GM19023 (cell line): ENCODE data around the gene POLD1.
A peak's percentile ranks its signal among the peaks of the same experiment; 100 is the strongest.
"Not testable (repeated sequence)": the region's sequence is repeated elsewhere in the genome, so short reads cannot be mapped to it uniquely, and the experiment has no call there.

Source experiments
- ATAC-seq: cut with Tn5 transposase; IDR thresholded peaks from one replicate; pipeline ENCODE4 v1.9.1; 2021; ENCODE audit warnings: mild to moderate bottlenecking, moderate library complexity; ENCODE audit not compliant: unreplicated experiment

The POLD1 gene

DNA sequence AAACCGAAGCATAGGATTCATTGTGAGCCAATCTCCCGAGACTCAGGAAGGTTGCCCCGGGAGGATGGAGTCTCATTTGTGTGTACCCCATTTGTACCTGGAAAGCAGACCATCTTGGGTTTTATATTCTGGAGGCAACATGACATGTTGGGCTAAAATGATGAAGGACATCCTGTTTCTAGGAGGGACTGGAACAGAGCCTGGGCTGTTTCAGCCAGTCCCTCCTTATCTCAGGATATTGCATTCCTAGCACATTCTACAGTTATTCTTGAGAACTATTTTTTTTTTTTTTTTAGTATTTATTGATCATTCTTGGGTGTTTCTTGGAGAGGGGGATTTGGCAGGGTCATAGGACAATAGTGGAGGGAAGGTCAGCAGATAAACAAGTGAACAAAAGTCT, 6.1 kb downstream of the POLD1 start:
- ATAC-seq: not testable (repeated sequence)

DNA sequence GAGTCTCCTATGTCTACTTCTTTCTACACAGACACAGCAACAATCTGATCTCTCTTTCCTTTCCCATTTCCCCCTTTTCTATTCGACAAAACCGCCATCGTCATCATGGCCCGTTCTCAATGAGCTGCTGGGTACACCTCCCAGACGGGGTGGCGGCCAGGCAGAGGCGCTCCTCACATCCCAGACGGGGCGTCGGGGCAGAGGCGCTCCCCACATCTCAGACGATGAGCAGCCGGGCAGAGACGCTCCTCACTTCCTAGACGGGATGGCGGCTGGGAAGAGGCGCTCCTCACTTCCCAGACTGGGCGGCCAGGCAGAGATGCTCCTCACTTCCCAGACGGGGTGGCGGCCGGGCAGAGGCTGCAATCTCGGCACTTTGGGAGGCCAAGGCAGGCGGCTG, 6.8 kb downstream of the POLD1 start:
- ATAC-seq: not testable (repeated sequence)

DNA sequence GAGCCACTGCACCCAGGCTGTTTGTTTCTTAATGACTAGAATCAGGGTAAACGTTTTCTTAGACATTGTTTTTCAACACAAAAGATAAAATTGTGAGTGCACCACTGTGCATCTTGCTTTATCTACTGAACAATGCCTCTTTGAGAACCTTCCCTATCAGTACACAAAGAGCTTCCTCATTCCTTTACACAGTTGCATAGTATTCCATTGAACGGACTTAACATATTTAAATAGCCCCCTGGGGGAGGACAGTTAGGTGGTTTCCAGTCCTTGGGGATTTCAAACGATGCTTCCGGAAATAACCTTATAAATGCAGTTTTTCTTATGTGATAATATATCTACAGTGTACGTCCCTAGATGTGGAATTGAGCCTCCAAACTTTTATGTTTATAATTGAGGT, 8.6 kb downstream of the POLD1 start:
- ATAC-seq: no peak

DNA sequence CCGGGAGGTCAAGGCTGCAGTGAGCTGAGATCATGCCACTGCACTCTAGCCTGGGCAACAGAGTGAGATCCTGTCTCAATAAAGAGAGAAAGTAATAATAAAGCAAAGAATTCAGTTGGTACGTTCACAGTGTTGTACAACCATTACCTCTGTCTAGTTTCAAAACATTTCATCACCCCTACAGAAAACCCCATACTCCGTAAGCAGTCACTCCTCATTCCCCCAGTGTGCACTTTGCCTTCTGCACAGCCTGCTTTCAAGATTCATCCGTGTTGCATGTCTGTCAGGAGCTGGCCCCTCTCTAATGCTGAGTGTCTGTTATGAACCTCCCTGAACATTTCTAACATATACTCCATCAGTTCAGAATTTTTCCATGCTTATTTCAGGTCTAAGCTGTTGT, 9.4 kb downstream of the POLD1 start:
- no peak for ATAC-seq

DNA sequence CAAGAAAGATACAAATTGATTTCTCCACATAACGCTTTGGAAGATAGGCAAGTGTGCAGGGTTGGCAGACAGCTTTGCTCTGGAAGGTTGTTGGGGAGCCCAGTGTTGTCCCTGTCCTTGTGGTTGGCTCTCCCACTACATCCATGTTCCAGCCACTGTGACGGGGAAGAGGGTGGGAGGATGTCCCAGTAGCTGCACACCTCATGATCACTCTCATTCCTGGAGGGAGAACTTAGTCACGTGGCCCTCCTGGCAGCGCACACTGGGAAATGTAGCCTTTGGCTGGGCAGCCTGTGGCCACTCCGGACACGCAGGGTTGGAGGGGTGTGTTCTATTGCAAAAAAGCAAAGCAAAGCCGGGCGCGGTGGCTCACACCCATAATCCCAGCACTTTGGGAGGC, 9.9 kb downstream of the POLD1 start:
- no peak for ATAC-seq

DNA sequence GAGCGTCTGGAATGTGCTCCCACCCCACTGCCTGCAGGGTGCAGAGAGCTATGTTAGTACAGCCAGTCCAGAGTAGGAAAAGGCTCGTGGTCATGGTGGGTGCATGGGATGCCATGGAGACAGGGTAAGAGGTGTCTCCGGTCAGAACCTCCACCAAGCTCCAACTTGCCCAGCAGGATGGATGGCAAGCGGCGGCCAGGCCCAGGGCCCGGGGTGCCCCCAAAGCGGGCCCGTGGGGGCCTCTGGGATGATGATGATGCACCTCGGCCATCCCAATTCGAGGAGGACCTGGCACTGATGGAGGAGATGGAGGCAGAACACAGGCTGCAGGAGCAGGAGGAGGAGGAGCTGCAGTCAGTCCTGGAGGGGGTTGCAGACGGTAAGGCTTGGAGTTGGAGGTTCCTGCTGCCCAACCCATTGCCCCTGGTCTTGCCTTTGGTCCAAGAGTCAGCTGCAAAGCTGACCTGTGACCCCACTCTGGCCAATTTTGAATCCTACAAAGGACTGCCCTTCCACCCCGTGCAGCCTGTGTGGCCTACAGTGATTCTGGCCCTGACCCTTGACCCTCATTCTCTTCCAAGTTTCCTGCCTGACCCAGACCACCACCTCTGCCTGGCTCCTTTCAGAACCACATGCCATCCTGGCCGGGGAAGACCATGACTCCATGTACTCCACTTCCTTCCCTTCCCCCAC, 14.7 kb downstream of the POLD1 start:
- ATAC-seq: no peak

DNA sequence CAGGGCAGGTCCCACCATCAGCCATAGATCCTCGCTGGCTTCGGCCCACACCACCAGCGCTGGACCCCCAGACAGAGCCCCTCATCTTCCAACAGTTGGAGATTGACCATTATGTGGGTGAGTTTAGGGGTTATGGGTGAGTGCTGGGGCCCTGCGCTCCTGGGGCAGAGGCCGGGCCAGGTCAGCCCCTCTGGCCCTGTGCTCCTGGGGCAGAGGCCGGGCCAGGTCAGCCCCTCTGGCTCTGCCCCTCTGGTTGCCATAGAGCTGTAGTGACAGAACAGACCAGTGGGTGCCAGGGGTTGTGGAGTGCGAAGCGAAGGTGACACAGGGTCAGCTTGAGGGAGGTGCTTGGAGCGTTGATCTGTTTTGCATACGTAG, 15.2 kb downstream of the POLD1 start:
- ATAC-seq: no peak

DNA sequence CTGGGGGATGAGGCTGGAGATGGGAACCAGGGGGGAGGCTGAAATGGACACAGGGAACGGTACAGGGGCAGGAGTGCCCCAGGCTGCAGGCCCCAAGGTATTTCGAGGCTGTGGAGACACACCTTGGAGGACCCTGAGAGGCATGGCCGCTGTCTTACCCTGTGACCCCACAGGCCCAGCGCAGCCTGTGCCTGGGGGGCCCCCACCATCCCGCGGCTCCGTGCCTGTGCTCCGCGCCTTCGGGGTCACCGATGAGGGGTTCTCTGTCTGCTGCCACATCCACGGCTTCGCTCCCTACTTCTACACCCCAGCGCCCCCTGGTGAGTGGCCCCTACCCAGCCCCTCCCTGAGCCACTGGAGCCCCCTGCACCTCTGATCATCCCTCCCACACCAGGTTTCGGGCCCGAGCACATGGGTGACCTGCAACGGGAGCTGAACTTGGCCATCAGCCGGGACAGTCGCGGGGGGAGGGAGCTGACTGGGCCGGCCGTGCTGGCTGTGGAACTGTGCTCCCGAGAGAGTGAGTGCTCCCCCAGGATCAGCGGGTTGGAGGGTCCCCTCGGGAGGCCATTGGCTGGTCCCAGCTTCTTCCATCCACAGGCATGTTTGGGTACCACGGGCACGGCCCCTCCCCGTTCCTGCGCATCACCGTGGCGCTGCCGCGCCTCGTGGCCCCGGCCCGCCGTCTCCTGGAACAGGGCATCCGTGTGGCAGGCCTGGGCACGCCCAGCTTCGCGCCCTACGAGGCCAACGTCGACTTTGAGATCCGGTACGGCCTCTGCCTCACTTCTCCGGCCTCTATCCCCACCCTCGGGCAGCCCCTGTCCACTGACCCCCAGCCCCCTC, 17.7 kb downstream of the POLD1 start:
- ATAC-seq: no peak

DNA sequence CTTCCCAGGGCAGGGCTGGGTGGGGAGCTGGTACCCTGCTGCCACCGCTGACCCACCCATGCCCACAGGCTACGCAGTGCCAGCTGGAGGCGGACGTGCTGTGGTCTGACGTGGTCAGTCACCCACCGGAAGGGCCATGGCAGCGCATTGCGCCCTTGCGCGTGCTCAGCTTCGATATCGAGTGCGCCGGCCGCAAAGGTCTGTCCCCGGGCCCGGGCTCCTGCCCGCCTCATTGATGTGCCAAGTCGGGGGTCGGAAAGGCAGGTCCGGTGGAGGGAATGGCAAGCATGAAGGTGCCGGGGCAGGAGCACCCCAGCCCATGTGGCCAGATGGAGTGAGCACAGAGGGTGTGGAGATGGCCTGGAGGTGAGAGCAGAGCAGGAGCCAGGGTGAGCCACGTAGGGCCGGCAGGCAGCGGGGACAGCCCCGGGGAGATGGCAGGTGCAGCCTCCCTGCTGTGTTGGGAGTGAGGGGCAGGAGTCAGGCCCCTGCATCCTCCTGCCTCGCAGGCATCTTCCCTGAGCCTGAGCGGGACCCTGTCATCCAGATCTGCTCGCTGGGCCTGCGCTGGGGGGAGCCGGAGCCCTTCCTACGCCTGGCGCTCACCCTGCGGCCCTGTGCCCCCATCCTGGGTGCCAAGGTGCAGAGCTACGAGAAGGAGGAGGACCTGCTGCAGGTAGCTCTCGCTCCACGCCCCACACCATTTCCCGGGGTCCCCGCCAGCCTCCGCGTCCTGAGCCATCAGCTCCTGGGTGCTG, 18.6 kb downstream of the POLD1 start:
- ATAC-seq: no peak

DNA sequence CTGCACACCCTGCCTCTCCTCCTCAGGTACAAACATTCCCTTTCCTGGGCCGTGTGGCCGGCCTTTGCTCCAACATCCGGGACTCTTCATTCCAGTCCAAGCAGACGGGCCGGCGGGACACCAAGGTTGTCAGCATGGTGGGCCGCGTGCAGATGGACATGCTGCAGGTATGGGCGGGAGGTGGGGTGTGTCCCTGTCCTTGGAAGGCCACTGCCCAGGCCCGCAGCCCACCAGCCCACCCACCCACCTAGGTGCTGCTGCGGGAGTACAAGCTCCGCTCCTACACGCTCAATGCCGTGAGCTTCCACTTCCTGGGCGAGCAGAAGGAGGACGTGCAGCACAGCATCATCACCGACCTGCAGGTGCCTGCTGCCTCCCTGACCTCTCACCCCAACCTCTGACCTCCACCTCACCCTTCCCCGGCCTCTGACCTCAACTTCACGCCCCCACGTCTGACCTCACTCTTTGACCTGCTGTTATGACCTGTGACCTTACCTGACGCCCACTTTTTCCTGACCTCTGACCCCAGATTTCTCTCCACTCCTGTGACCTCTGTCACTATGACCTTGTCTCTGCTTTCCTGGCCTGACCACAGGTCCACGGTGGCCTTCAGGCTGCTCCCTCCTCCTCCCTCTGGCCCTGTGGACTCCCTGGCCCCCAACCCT, 22.1 kb downstream of the POLD1 start:
- ATAC-seq: no peak

DNA sequence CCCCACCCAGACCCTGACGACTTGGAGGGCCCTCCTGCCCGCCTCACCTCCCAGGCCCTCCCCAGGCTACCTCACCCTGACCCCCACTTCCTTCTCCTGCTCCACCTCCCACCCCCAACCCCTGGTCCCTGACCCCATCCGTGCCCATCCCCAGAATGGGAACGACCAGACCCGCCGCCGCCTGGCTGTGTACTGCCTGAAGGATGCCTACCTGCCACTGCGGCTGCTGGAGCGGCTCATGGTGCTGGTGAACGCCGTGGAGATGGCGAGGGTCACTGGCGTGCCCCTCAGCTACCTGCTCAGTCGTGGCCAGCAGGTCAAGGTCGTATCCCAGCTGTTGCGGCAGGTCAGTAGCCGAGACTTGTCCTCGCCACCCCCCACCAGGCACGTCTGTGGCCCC, 22.7 kb downstream of the POLD1 start:
- no peak for ATAC-seq

DNA sequence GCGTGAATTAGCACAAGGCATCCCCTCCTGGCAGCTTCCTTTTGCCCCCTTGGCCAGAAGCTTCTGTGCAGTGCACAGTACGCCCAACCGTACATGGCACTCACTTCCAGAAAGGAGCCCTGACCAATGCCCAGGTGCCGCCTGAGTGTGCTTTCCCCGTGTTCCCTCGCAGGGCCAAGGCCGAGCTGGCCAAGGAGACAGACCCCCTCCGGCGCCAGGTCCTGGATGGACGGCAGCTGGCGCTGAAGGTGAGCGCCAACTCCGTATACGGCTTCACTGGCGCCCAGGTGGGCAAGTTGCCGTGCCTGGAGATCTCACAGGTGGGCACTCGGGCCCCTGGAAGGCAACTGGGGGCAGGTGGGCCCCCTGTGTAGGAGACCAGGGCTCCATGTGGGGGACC, 25.2 kb downstream of the POLD1 start:
- no peak for ATAC-seq

DNA sequence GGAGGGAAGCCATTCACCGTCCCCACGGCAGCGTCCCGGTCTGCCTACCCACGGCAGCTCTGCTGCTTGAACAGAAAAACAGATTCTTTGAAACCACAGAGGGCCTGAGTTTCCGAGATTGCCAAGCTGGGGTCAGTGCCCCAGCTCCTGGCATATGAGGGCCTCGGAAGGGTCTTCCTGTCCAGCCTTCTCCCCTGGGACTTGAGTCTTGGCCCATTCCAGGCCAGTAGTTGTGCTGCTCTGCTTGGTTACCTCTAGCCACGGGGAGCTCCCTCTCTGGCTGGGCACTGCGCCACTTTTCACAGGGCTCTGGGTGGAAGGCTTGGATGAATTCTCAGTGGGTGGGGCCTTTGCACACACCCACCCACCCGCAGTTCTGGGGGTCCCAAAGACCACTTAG, 26.0 kb downstream of the POLD1 start:
- ATAC-seq: no peak

DNA sequence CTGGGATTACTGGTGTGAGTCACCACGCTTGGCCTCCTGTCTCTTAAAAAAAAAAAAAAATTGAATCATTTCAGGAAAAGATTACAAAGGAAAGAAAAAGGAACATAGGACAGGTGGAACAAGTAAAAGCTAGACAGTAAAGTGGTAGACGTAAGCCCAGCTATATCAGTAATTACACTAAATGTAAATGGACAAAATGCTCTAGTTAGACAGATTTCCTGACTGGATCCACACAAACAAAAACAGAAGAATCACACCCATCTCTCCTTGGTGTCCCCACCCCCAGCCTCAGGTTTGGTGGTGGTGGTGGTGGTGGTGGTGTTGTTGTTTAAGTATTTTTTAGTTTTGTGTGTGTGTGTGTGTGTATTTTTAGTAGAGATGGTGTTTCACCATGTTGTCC, 28.3 kb downstream of the POLD1 start:
- ATAC-seq: no peak

DNA sequence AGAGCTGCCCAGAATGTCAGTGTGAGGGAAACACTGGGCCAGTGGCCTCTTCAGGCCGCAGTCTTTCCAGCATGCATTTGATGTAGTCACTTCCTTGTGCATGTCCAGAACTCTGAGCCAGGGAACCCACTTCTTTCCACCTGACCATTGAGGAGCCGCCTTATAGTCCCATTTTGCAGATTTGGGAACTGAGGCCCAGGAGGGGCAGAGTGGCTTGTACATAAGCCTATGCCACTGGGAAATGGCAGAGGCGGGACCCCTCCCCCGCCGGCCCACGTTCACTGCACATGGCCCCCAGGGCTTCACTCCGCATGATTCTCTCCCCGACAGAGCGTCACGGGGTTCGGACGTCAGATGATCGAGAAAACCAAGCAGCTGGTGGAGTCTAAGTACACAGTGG, 28.9 kb downstream of the POLD1 start:
- ATAC-seq: no peak

DNA sequence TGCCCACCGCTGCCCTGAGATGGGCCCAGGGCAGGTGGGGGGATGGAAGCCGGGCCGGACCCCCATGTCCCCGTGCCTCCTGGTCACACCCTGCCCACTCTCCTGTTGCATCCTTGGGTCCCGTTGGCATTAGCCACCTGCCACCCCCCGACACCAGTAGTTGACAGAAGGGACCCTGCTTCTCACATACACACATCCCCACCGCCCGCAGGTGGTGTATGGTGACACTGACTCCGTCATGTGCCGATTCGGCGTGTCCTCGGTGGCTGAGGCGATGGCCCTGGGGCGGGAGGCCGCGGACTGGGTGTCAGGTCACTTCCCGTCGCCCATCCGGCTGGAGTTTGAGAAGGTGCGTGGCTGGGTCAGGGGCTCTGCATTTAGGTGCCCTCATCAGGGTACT, 29.4 kb downstream of the POLD1 start:
- ATAC-seq: no peak

DNA sequence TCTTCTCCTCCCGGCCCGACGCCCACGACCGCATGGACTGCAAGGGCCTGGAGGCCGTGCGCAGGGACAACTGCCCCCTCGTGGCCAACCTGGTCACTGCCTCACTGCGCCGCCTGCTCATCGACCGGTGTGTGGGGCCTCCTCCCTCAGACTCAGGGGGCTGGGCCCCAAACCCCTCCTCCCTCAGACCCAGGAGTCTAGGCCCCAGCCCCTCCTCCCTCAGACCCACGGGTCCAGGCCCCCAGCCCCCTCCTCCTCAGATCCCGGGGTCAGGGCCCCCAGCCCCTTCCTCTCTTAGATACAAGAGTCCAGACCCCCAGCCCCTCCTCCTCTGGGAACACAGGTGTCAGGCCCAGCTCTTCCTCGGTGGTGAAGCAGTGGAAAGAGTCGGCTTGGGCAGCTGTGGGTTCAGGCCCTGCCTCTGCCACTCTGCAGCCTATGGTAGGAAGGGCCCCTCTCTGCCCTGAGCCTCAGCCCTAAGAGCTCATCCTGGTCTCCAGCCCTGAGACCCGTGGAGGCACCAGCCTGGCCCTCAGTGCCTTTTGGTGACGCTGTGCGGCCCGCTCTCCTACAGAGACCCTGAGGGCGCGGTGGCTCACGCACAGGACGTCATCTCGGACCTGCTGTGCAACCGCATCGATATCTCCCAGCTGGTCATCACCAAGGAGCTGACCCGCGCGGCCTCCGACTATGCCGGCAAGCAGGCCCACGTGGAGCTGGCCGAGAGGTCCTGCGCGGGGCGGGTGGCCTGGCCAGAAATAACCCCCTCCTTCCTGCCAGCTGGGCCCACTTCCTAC, 30.9 kb downstream of the POLD1 start:
- peak; percentile 15 for ATAC-seq

DNA sequence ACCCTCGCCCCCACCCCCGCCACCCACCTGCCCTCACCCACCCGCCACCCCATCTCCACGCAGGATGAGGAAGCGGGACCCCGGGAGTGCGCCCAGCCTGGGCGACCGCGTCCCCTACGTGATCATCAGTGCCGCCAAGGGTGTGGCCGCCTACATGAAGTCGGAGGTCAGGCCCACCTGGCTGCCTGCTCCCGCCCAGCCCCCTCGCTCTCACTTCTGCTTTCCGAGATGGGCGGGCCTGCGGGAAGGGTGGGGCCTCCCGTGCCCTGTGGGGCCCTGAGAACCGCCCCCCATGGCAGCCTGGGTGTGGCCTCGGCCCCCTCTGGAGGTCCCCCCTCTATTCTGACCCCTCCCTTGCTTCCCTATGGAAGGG, 31.5 kb downstream of the POLD1 start:
- peak; percentile 58 for ATAC-seq

DNA sequence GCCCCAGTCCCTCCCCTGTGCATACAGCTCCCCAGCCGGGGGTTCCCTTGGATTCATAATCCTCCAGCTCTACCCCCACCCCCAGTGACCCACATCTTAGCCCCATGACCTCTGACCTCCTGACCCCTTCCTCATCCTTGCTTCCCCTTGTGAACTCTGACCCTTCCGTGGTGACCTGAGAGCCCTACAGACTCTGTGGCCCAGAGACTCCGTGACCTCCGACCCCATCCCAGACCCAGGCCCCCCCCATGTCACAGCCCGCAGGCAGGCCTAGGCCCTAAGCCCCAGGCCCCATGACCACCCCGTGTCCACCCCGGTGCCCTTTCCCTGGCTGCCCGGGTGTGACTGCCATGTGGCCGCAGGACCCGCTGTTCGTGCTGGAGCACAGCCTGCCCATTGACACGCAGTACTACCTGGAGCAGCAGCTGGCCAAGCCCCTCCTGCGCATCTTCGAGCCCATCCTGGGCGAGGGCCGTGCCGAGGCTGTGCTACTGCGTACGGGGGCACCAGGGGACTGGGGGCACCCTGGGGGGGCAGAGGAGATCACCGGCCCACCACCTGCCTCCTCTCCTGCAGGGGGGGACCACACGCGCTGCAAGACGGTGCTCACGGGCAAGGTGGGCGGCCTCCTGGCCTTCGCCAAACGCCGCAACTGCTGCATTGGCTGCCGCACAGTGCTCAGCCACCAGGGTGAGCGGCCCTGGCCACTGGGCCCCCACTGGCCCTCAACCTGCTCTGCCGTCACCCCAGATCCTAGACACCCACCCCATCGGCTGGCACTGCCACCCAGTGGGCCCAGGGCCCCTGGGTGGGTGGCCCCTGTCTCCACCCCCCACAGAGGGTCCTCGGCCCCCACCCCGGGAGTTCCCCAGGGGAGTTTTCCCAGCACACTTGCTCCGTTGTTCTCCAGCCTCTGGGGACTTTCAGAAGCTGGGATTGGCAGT, 32.2 kb downstream of the POLD1 start:
- ATAC-seq: no peak
